GM10266 (cell line): Measurements from ENCODE around the gene SARDH.

Experiments used
- DNase-seq: peaks from one replicate; pipeline ENCODE4 v3.0.0; 2012; ENCODE audit errors: extremely low spot score
- CTCF ChIP-seq: IDR thresholded peaks from 2 replicates; pipeline ENCODE4 v1.5.1; 2012; ENCODE audit warnings: mild to moderate bottlenecking, low read depth; ENCODE audit not compliant: control insufficient read depth, insufficient read depth; ENCODE audit errors: missing control alignments

Gene SARDH

DNA sequence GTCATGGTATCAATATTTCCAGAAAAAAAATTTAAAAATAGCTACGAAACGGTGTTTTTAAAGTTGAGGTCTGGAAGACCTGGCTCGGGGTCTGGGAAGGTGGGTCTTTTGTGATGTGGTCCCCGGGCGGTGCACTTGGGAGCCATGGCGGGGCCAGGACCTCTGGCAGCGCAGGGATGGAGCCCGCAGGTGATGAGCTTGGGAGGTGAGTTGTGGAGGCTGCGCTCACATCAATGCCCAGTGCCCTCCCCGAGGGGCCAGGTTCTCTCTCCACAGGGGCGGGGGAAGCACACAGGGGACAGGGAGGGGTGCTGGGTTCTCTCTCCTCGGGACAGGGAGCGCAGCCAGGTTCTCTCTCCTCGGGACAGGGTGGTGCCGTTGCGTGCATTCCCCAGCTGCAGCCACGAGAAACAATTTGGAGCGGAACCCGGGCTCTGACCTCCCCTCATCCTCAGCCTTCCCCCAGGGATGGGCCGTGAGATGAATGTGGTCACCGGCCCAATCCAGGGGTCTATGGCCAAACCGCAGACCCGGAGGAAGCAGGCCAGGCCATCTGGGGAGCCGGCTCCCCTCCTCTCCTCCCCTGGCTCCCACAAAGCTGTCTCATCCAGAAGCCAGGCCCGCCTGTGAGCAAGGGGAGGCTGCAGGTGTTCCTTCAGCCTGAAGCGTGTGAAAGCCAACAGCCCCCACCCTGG, 76.2 kb downstream of the SARDH start:
- TF ChIP-seq CTCF = no peak
- no peak for DNase-seq

DNA sequence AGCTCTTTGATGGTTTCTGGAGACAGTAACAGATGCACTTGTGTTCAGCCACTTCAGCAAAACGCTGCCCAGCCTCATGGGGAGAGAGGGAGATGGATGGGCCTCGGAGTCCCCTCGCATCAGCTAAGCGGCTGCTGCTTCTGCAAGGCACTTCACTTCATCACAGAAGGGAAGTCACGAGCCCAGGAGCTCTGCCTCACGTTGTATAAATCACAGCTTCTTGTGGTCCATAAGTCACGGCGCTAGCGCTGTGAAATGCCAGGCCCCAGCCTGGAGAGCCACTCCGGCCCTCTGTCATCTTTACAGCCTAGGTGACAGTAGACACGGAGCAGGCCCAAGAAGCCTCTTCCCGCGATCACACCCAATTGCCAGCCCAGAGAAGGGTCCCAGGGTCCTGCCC, 78.6 kb downstream of the SARDH start:
- no peak for DNase-seq
- no peak for TF ChIP-seq CTCF

DNA sequence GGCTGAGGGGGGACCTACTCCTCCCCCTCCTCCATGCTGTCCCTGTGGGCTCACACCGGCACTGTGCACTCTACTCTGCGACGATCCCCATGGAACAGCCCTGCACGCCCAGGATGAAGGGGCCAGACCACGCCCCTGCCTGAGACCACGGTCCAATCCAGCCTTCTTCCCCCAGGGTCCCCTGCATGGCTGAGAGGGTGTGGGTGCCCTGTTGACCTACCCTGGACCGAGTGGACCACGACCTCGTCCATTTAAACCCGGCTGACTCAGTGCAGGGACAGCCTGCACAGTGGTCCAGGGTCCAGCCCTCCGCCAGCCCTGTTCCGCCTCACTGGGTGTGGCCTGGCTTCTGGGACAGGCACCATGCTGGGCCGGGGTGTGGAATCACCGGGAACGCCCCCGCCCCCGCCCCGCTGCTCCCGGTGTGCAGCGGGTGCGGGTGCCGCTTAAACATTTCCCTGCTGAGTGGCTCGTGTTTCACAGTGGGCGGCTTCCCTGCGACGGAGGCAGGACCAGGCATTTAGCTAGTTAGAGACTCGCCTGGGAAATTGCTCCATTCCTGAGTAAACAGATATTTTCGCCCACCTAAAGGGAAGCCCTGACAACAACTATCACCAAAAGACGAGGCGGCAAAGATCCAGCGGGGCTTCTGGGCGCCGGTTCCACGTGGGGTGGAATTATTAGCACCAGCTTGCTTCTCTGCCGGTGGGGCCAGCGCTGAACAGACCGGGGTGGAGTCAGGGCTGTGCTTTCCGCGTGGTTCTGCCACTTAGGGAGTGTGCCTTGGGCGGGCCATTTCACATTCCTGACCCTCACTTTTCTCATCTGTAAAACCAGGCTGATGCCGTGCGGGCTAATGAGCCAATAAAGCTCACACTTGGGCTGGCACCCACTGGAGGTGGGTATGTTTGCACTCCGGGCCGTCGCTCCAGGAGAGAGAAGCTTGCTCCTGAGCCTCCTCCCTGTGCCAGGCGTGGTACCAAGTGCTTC, 79.4 kb downstream of the SARDH start:
- DNase-seq = no peak
- TF ChIP-seq CTCF = no peak

DNA sequence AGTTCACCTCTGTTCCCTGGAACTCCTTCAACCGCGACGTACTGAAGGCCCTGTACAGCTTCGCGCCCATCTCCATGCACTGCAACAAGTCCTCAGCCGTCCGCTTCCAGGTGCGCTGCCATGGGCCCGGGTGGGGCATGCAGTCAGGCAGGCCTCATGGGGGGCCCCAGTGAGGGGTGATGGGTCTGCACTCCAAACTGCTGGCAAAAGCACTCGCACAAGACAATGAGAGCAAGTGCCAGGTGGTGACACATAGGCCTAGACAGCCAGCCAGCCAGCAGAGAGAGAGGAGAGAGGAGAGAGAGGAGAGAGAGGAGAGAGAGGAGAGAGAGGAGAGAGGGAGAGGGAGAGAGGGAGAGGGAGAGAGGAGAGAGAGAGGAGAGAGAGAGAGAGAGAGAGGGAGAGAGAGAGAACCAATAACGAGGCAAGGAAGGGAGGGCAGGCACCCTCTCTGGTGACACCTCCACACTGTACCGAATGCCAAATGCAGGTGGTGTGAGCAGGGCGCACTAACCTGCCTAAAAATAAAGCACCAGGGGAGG, 81.0 kb downstream of the SARDH start:
- no peak for TF ChIP-seq CTCF
- DNase-seq = no peak

- no peak for DNase-seq
These were observed 81.7 kb downstream of the SARDH start for GRCh38 chr9:133656211-133657119.

More at GRCh38 chr9:133656211-133657119, 81.7 kb downstream of the SARDH start:
- TF ChIP-seq CTCF = no peak
